GM18909 (cell line): ENCODE measurements around the gene LBH.

ENCODE experiments used
- ATAC-seq: cut with Tn5 transposase; IDR thresholded peaks from one replicate; pipeline ENCODE4 v1.9.1; 2021; ENCODE audit warnings: mild to moderate bottlenecking; ENCODE audit not compliant: unreplicated experiment, poor library complexity

Gene LBH

DNA sequence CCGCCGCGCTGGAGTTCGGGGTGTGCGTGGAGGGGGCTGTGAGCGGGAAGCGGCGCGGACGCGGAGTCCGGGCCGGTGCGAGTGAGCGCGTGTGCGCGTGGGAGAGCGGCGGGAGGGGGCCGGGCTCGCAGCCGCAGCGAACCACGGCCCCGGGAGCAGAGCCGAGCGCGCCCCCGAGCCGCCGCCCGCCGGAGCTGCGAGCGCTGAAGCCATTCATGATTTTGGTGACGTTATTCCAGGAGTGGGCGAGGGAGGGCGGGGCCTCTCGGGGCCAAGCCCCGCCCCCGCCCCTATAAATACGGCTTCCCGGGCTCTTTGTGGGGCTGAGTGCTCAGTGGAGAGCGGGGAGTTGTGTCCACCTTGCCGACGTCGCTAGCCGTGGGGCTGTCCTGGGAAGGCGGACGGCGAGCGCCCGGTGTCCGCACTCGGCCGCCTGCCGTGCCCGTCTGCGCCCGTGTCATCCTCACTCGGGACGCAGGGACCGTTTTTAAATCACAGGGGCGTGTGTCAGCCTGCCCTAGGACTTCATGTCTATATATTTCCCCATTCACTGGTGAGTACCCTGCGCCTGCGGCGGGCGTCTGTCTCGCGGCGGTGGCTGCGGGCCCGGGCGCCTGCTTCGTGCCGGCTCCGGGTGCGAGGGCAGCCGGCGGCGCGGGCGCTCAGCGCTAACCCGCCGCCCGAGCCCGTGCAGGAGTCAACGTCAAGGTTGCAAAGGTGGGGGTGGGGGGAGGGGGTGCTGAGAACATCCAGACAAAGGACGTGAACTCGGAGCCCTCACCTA, at the start of gene LBH:
Gene LBH (plus strand): TSS at position 323 of the 784 bp plus-strand sequence. CDS start 205 bp downstream, at position 528.
- ATAC-seq: peak; percentile 44

DNA sequence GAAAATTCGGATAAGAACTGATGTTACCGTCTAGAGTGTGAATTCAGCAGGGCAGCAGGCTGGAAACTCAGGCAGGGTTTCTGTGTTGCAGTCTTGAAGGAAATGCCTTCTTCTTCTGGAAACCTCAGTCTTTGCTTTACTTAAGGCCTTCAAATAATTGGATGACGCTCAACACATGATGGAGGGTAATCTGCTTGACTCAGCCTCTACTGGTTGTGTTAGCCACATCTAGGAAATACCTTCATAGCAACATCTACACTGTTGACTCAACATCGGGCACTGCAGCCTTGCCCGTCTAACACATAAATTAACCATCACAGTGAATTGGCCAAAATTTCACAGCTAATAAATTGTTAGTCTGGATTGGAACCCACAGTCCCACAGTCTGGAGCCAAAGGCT, 47.3 kb upstream of the LBH start:
- no peak for ATAC-seq

DNA sequence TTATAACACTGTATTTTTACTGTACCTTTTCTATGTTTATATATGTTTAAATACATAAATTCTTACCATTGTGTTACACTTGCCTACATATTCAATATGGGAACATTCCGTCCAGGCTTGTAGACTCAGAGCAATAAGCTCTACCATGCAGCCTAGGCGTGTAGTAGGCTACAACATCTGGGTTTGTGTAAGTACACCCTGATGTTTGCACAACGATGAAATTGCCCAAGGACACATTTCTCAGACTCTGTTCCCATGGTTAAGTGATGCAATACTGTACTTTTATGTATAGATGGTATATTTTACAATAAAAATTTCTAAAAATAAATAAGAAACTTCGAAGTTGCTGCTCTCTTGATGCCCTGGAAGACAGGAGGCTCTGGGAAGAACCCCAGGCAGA, 46.2 kb upstream of the LBH start:
- ATAC-seq: no peak

DNA sequence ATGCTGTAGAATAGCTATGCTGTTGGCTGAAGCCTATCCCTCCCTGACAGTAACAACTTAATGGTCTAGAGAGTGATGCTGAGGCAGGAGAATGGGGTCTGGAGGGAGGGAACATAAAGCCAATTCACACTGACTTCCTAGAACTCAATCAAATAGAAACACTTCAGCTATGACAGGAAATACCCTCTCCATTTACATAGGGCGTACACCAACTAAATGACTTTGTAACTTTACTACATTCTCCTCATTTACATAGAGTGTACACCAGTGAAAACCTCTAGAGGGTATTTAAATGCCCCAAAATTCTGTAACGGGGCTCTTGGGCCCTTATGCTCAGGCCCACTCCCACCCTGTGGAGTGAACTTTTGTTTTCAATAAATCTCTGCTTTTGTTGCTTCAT, 43.0 kb upstream of the LBH start:
- ATAC-seq: no peak

DNA sequence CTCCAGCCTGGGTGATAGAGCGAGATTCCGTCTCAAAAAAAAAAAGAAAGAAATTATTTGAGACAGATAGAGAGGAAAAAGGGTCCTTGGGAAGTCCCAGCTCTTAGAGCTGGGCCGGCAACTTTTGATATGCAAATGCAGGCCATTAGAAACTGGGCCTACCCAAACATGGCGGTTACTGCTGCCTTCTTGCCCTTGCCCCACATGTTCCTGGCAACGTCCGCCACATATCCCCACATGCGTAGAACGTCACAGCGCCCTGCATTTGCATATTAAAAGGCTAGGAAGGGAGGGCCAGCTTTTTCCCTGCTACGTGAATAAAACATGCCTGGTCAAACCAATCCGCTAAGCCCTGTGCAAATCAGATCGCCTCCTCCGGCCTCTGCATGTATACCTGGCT, 40.7 kb upstream of the LBH start:
- no peak for ATAC-seq

DNA sequence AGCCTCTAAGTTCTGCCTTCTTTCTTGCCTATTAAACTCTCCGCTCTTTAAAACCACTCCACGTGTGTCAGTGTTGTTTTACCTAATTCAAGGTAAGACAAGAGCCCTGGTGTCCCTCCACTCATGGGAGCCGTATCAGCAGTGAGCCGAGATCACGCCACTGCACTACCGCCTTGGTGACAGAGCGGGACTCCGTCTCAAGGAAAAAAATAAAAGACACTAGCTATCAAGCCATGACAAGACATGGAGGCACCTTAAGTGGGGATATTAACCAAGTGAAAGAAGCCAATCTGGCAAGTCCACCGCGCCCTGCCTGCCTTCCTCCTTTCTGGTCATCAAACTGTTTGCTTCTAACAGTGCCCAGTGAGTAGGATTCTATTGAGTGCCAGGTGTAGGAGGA, 40.2 kb upstream of the LBH start:
- no peak for ATAC-seq

DNA sequence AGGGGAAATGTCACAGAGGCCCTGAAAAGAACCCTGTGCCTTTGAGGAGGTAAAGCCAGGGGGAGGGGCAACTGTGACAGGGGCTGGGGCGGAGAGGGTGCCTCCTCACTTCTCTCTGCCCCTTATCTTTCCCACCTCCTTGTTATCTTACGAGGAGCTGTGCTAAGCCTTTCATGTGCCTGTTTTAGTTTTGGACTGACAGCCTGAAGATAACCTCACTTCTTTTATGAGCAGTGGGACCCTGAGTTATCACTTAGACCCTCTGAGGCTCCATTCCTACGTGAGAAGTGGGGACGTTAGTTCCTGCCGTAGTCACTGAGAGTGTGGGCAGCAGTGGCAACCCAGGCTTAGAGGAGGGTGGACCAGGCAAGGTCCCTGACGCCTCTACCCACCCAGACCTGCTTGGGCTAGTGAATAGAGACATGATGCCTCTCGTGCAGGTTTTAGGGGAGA, 39.5 kb upstream of the LBH start:
- no peak for ATAC-seq

DNA sequence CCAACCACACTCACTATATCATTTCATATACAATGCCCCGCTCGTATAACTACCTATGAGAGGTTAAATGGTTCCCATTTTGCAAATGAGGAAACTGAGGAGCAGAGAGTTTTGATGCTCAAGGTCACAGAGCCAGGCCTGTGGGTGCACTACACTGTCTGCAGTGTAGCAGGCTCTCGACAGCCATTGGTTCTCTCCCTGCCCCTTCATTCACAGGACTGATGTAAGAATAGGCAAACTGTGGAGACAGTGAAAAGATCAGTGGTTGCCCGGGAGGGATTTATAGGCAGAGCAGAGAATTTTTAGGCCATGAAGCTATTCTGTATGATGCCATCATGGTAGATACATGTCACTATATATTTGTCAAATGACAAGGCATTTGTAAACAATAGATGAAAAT, 39.0 kb upstream of the LBH start:
- no peak for ATAC-seq

DNA sequence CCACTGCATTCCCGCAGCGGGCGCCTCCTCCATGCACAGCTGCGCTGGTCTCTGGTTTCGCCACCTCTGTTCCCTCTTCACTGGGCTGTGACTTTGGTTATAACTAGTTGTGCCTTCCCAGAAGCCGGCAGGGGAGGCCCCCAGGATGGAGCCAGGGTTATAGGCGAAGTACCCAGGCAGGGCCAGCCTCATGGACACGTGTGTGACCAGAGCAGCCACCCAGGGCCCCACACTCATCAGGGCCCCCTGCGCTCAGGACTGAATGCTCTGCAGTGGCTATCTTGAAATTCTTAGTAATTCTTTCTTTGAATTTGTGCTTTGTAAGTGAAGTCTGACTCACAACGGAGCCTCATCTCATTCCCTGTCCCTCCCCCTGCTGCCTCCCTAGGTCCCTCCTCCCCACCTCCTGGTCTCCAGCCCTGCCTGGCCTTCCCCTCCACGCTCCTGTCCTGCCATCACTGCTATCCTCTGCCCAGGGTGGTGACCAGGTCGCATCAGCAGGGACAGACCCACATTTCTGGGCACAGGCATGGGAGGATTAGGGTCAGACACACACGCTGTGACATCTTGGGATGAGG, 38.1 kb upstream of the LBH start:
- ATAC-seq: no peak

DNA sequence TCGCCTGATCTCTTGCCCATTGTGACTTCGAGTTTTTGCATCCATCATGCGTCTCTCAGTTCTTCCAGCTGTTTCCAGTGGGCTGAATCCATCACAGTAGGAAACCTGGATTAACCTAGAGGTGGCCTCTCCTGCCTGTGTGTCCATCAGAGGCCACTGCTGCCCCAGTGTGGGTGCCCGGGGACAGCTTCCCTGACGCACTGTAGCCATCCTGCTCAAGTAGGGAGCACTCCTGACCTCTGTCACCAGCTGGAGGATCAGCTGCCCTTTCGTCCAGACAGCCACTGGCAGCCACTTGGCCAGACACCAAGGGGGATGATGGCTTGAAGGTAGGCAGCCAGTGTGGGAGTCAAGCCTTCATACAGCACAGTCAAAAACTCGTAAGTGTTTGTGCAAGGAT, 36.9 kb upstream of the LBH start:
- ATAC-seq: no peak

DNA sequence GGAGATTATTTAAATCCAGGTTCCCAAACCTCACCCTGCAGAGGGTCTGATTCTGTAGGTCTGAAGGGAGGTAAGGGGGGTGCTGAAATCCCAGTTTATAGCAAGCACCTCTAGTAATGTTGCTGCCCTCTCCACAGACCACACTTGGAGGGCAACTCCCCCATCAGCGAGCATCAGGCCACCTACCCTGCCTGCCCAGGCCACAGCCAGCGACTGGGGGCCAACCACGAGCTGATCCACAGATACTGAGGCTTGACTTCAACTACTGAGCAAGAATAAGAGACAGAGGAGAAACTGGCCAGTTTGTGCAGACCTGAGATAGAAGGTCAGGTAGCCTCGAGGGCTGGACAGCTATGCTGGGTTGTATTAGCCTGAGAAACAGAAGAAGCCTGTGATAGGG, 36.3 kb upstream of the LBH start:
- ATAC-seq: no peak

DNA sequence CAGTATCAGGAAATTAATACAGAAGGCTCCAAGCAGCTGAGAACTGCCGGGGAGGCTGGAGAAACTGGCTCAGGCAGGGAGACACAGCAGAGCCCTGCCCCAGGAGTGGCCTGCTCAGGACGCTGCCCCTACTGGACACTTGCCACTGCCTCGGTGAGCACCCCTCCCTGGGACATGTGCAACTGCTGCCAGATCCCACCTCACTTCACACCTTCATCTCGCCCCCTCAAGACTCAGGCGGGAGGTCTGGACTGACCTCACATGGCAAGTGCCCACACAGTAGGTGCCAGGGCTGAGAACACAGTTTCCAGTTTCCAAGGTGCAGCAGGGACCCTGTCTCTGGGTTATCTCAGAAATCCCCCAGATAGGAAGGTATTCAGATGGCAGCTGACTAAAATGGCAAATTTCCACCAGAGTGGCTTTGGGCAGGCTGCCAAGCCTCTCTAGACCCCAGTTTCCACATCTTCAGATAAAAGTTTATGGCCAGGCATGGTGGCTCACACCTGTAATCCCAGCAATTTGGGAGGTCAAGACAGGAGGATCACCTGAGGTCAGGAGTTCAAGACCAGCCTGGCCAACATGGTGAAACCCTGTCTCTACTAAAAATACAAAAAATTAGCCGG, 33.7 kb upstream of the LBH start:
- no peak for ATAC-seq

DNA sequence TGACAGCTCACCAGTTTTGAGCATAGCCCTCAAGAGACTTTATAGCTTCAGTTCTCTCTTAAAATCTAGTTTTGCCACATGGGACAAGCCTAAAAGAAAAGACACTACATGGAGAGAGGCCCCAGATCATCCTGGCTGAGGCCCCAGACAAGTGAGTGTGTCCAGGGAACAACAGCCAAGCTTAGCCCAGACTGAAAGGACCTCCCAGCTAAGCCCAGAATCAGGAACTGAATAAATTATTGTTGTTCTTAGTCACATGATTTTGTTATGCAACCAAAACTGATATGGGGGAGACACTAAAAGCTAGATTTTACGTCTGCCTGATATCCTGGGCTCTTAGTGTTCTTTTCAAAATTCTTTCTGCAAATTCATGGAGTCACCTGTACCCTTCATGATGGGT, 29.3 kb upstream of the LBH start:
- no peak for ATAC-seq

DNA sequence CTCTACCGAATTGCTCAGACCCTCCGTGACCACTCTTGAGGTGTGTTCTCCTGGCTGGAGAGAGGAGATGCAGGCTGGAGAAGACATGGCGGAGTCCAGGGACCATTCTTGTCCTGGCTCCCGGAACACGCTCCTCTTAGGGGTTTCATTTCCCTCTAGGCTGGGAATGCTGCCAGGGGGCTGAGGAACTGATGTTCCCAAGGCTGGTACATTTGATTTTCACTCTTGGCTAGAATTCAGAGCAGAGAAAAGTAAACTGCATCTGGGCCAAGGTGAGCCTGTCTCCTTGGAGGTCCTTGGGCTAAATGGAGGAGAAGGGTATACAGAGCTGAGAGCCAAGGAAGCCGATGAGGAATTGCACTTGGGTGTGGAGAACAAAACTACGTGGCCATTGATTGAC, 28.2 kb upstream of the LBH start:
- ATAC-seq: no peak

DNA sequence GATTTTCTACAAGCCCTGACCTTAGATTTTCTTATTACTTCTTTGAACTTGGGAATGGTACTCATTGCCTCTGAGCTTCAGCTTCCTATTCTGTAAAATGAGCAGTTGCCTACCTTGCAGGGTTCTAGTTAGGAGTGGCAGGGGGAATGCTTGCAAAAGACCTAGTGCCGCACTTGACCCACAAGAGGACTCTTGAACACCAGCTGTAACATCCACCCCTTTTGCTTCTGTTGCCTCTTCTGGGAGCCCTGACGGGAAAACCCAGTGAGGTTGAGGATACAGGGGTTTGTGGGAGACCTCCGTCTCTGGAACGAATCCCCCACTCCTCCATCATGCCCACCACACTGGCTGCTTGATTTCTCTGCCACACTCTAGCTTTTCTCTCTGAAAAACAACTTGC, 27.1 kb upstream of the LBH start:
- no peak for ATAC-seq

DNA sequence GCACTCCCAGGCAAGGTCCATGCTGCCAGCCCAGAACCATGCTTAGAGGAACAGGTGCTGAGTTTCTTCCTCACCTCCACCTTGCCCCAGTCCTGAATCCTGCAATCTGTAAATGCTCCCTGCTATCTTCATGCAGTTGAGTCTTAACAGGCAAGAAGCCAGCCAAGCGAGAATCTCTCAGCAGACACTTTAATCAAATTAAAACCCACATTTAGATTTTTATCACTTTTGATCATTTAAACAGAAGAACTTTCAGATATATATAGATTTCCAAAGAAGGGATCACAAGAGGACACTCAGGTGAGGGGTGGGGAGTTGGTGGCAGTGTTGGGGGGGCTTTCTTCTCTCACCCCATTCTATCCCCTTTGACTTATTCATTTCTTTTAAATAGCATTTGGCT, 25.9 kb upstream of the LBH start:
- no peak for ATAC-seq

DNA sequence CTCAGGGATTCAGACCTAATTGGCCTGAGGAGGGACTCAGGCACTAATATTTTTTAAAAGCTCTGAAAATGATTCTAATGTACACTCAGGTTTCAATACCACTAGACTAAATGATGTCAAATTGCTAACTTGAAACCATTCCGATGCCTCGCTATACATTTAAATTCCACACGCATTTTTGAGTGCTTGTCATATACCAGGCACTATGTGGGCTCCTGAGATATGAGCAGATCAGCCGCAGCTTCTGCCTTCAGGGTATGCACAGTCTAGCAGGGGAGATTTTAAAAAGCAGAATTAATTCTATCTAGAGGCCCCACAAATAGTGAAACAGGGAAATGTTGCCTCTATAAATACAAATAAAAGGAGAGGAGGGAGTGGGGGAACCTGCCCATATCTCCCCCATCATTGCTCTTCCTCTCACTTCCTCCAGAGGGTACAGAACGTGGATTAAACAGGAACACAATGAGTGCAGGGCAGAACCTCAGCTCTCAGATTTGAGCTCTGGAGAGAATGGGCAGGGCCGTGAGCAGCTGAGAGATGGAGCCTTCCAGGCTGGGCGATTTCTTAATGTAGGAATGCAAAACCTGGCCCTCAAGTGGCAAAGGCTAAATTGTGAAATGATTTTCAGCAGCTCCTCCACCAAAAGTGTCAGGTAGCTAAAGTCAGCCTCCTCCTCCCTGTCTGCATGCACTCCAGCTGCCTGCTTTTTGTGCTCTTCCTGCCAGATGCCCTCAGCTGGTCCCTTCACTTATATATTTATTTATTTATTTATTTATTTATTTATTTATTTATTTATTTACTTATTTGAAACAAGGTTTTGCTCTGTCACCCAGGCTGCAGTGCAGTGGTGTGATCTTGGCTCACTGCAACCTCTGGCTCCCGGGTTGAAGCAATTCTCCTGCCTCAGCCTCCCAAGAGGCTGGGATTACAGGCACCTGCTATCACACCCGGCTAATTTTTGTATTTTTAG, 24.6 kb upstream of the LBH start:
- no peak for ATAC-seq

DNA sequence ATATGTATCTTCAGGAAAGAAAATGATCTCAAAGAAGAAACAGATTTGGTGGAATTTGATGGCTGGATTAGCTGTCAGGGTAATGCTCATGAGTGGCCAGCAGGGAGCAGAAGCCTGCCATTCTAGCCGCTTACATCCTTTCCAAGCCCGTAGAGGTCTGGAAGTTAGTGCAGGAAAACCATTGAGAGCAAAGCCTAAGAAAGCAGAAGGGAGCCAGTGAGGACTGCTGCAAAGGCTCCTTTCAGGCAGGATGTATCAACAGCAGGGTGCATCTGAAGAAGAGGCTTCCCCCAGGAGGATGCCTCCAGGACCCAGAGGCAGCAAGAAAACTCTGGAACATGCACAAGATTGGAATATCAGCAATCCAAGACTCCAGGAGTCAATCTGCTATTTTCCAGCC, 22.9 kb upstream of the LBH start:
- no peak for ATAC-seq

DNA sequence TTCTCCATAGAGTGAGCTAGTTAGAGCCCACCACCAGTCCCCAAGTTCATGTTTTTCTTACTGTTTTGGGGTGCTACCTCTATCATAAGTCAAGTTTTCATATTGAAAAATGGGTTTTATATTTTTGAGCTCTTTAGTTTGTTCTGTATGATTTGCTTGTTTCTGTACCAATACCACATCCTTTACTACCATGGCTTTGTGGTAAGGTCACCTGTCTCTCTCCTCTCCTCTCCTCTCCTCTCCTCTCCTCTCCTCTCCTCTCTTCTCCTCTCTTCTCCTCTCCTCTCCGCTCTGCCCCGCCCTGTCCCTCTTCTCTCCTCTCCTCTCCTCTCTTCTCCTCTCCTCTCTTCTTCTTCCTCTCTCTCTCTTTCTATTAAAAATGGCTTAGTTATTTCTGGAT, 22.1 kb upstream of the LBH start:
- no peak for ATAC-seq

DNA sequence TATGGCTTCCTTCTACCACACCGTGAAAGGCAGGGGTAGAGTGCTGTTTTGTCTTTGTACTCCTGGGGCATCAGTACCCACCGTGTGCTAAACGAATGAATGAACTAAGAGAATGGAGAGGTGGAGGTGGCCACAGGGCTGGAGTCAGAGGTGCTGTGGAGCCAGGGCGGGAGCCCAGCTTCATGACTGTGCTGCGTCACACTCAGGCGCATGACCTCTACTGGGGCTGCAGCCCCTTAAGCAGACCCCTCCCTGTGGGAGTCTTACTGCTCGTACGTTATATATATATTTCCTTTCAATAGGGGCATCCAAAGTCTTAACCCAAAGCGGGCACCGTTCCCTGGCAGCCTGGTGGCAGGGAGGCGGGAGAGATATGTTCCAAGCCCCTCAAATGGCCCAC, 18.0 kb upstream of the LBH start:
- no peak for ATAC-seq
